ENCODE measurements around the gene WSCD2. TPM values are rescaled to one million over a fixed set of nuclear protein-coding genes. Genes with fewer than 3 reads are reported as not detected.

The WSCD2 gene
- polyA plus RNA-seq, 3 donors, result not detected

- Histone ChIP-seq H3K79me2 (ENCODE audit: insufficient read depth, low read length) (no peaks in the 10 kb centered on the region), H3K27ac (ENCODE audit: low read depth in 1 of 2, low read length in 2 of 2) (no peak overlapping the region), H3K4me3 (replicated peaks in 1 of 3; ENCODE audit: low read depth in 2 of 3, low read length in 3 of 3) (no peak overlapping the region), H3K9me3 (replicated peaks in 1 of 2; ENCODE audit: control insufficient read depth in 1 of 2, insufficient read depth in 1 of 2, low read length in 2 of 2) (no peaks in the 10 kb centered on the region), H2AFZ (ENCODE audit: insufficient read depth, low read depth, low read length, poor library complexity, severe bottlenecking) (no peak overlapping the region), H3K4me1 (ENCODE audit: control insufficient read depth in 1 of 2, insufficient read depth in 2 of 2, low read length in 2 of 2) (no peaks in the 10 kb centered on the region), H3K36me3 (replicated peaks in 1 of 2; ENCODE audit: control insufficient read depth in 1 of 2, insufficient read depth in 2 of 2, low read length in 2 of 2) (no peaks in the 10 kb centered on the region), H4K20me1 (ENCODE audit: insufficient read depth, low read length) (no peaks in the 10 kb centered on the region), H3K9ac (ENCODE audit: insufficient read depth, low read length, poor library complexity, severe bottlenecking) (no peak overlapping the region), H3K4me2 (replicated peaks; ENCODE audit: extremely low read depth, low read length, poor library complexity, severe bottlenecking) (no peak overlapping the region), H3K27me3 (ENCODE audit: control insufficient read depth in 2 of 2, insufficient read depth in 2 of 2, low read length in 2 of 2) (no peaks in the 10 kb centered on the region)
- WGBS (ENCODE audit: insufficient coverage), result no CpG with 5 or more reads among the region's 1 CpG
- Mint-ChIP-seq H3K9me3 (peaks cover 0 to 2% (median 0%) of the 10 kb centered on the region in 7 donors), H3K27me3 (ENCODE audit: low read depth in 3 of 3) (peaks cover 1 to 7% (median 6%) of the 10 kb centered on the region in 3 donors), H3K27ac (no peak overlapping the region), H3K4me1 (no peaks in the 10 kb centered on the region), H3K4me3 (no peak overlapping the region), H3K36me3 (no peaks in the 10 kb centered on the region)
- intact Hi-C loops (cut with micrococcal nuclease), result loop anchor here in 1 of 2 donors (10.0 kb wide), 1 partner anchor 522 kb away; no protein-coding TSS in a partner anchor
- DNase-seq, result no peak
- TF ChIP-seq CTCF (IDR thresholded peaks at IDR 0.05), result no peak
Measured at GRCh38 chr12:108196319-108196718, 67.2 kb downstream of the WSCD2 start.

- Histone ChIP-seq H3K27ac (ENCODE audit: low read depth in 1 of 2, low read length in 2 of 2) (no peak overlapping the region), H3K9ac (ENCODE audit: insufficient read depth, low read length, poor library complexity, severe bottlenecking) (no peak overlapping the region), H3K36me3 (replicated peaks in 1 of 2; ENCODE audit: control insufficient read depth in 1 of 2, insufficient read depth in 2 of 2, low read length in 2 of 2) (no peaks in the 10 kb centered on the region), H2AFZ (ENCODE audit: insufficient read depth, low read depth, low read length, poor library complexity, severe bottlenecking) (no peak overlapping the region), H3K9me3 (replicated peaks in 1 of 2; ENCODE audit: control insufficient read depth in 1 of 2, insufficient read depth in 1 of 2, low read length in 2 of 2) (no peaks in the 10 kb centered on the region), H3K4me2 (replicated peaks; ENCODE audit: extremely low read depth, low read length, poor library complexity, severe bottlenecking) (no peak overlapping the region), H3K79me2 (ENCODE audit: insufficient read depth, low read length) (no peaks in the 10 kb centered on the region), H4K20me1 (ENCODE audit: insufficient read depth, low read length) (no peaks in the 10 kb centered on the region), H3K27me3 (ENCODE audit: control insufficient read depth in 2 of 2, insufficient read depth in 2 of 2, low read length in 2 of 2) (peaks cover 0 to 2% of the 10 kb centered on the region in 2 donors), H3K4me1 (ENCODE audit: control insufficient read depth in 1 of 2, insufficient read depth in 2 of 2, low read length in 2 of 2) (no peaks in the 10 kb centered on the region), H3K4me3 (replicated peaks in 1 of 3; ENCODE audit: low read depth in 2 of 3, low read length in 3 of 3) (no peak overlapping the region)
- Mint-ChIP-seq H3K9me3 (peaks cover 0 to 2% (median 0%) of the 10 kb centered on the region in 7 donors), H3K36me3 (no peaks in the 10 kb centered on the region), H3K27me3 (ENCODE audit: low read depth in 3 of 3) (peaks cover 1 to 6% (median 6%) of the 10 kb centered on the region in 3 donors), H3K4me3 (no peak overlapping the region), H3K27ac (no peak overlapping the region), H3K4me1 (no peaks in the 10 kb centered on the region)
- DNase-seq, result no peak
- intact Hi-C loops (cut with micrococcal nuclease), result loop anchor here in 1 of 2 donors (10.0 kb wide), 1 partner anchor 522 kb away; no protein-coding TSS in a partner anchor
- 100% methylated on average over 1 of the region's 2 CpGs for WGBS (ENCODE audit: insufficient coverage)
- no peak for TF ChIP-seq CTCF (IDR thresholded peaks at IDR 0.05)
Measured at GRCh38 chr12:108196921-108197320, 67.8 kb downstream of the WSCD2 start.
